Measurements from ENCODE around the gene DDX25. TPM values are rescaled to one million over a fixed set of nuclear protein-coding genes. Genes with fewer than 3 reads are reported as not detected.

Gene DDX25
- total RNA-seq, 1 donor from 2014 or later: 0.15 TPM

DNA sequence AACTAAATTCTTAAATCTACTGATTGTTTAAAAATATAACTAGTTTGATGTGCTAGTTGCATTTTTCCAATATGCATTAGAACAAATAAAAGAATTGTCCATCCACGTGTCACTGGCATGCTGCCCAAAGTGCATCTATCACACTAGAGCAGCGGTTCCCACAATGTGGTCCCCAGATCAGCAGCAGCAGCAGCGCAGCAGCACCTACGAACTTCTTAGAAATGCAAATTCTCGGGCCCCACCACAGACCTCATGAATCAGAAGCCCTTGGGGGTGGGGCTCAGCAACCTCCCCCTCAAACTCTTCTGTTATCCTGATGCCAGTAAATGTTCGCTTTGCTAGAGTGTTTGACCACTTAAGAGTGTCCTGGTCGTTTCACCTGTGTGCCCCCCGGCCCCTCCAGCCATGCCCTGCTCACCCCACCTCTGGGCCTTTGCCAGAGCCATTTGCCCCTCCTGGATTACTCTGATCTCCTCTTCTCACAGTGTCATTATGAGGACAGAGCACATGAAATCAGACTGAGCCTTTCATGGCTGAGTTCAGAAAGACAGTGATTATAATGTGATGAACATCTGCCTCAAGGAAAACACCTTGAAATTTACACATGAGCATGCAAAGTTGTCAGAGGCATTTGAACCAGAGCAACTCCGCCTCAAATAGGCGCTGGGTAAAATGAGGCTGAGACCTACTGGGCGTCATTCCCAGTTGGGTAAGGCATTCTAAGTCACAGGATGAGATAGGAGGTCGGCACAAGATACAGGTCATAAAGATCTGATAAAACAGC, 28.9 kb downstream of the DDX25 start:
- DNase-seq (ENCODE audit: low spot score): no peak
- no peak for ATAC-seq

DNA sequence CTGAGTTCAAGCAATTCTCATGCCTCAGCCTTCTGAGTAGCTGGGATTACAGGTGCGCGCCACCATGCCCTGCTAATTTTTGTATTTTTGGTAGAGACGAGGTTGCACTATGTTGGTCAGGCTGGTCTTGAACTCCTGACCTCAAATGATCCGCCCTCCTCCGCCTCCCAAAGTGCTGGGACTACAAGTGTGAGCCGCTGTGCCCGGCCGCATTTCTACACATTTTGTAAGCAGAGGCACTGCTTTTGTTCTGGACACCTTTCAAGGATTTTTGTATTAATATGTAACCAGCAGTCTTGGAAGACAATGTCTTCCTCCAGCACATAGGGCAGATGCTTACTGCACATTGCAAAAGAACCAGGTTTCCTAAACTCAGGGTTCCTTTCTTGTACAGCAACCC, 30.2 kb downstream of the DDX25 start:
- no peak for DNase-seq (ENCODE audit: low spot score)
- ATAC-seq: no peak

DNA sequence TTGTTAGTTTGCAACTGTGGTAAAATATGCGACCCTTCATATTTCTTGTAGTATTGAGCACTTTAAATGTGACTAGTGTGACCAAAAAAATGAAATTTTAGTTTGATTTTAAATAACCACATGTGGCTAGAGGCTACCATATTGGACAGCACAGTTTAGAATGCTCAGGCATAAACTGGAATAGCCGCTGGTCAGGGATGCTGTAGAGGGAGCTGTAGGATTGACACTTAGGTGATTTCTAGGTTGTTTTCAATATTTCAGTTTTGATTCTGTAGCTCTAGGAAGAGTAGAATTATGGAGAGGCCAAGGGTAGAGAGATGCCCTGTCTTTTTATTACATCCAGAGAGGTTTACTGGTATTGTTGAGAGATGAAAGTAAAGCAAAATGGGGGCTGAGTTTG, 30.7 kb downstream of the DDX25 start:
- no peak for ATAC-seq
- no peak for DNase-seq (ENCODE audit: low spot score)

DNA sequence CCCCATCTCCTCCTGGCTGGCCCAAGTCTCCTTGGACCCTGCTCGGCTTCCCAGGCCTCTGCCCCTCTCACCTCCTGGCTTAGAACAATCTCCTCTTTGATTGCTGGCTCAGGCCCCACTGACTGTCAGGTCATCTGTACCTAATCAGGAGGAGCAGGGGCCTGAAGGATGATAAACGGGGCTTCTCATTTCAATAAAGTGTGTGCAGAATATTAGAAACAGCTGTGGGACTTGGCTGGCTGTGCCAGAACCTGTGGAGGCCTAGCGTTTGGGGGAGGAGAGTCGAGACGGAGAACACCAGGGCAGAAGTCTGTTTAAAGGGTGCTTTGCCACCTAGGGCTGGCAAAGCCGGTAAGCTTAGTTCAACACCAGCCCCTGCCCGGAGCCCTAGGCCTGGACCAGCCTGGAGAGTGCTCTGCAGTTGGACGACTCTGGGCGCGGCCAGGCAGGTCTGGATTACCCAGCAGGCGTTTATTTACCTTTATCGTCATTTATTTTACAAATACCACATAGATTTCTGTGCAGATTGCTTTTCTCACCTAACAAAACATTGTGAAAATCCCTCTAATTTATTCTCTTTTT, 31.4 kb downstream of the DDX25 start:
- ATAC-seq (no peak), DNase-seq (ENCODE audit: low spot score) (no peak)

DNA sequence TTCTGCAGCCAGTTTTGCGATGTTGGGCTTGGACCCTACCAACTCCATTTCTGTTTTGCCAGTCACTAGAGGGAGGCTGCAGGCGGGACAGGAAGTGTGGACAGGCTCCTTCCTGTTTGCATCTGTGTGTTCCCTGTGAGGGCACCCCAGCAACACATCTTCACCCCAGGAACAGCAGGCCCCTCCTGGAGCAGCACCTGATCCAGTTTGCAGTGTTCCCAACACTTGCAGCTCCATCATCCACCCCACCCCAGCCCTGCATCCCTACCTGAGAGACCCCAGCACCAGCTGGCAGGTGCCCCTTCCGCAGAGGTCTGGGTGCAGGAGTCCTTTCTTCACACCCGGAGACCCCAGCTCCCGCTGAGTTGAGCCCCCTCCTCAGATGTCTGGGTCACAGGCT, 34.1 kb downstream of the DDX25 start:
- ATAC-seq: no peak
- DNase-seq (ENCODE audit: low spot score): peak; percentile 30

DNA sequence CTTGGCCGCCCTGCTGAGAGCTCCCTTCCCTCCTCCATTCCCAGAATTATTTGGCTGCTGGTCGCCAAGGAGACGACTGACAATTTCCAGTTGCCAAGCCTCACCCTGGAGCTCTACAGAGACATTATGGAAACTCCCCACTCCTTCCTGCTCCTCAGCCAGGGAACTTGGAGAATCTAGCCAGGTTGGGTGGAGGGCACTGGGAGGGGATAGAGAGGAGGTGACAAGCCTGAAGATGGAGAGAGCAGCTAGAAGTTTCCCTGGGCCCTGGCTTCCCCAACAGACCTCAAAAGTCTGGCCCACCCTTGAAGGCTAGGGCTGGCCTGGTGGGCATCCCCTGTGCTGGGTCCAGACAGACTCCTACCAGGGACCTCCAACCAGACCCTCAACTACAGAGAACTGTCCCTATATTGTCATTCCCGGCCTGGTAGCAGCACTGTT, 34.8 kb downstream of the DDX25 start:
- no peak for ATAC-seq

DNA sequence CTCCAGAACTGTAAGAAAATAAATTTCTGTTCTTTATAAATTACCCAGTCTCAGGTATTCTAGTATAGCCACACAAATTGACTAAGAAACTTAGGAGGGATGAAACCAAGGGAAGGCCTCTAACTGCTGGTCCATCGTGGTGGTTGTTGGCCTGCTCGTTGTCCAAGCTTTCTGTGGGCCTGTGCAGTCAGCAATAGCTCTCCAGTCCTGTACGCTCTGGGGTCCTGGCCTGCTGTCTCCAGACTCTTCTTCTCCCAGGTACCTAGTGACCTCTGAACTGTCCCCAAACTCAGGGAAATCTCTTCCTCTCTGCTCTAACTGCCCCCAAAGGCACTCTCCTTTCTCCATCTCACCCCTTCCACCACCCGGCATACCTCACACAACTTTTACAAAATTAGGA, 35.8 kb downstream of the DDX25 start:
- ATAC-seq (no peak), DNase-seq (ENCODE audit: low spot score) (no peak)

More for the DNA sequence above, 34.8 kb downstream of the DDX25 start:
- DNase-seq (ENCODE audit: low spot score): peak; percentile 31

DNA sequence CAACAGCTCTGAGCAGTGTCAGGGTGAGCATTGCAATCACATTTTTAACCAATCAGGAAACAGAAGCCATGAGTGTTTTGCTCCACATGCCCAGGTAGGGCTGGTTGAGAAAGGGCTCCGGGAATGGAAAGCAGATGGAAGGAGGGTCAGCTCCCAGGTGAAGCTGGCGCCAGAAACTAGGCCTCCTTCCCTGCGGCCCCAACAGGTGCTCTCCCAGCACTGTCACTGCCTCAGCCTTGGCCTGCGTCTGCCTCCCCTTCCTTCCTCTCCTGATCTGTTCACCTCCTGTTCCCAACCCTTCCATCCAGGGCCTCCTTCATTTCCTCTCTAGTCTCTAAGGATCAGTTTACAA, 36.9 kb downstream of the DDX25 start:
- ATAC-seq: no peak
- no peak for DNase-seq (ENCODE audit: low spot score)

DNA sequence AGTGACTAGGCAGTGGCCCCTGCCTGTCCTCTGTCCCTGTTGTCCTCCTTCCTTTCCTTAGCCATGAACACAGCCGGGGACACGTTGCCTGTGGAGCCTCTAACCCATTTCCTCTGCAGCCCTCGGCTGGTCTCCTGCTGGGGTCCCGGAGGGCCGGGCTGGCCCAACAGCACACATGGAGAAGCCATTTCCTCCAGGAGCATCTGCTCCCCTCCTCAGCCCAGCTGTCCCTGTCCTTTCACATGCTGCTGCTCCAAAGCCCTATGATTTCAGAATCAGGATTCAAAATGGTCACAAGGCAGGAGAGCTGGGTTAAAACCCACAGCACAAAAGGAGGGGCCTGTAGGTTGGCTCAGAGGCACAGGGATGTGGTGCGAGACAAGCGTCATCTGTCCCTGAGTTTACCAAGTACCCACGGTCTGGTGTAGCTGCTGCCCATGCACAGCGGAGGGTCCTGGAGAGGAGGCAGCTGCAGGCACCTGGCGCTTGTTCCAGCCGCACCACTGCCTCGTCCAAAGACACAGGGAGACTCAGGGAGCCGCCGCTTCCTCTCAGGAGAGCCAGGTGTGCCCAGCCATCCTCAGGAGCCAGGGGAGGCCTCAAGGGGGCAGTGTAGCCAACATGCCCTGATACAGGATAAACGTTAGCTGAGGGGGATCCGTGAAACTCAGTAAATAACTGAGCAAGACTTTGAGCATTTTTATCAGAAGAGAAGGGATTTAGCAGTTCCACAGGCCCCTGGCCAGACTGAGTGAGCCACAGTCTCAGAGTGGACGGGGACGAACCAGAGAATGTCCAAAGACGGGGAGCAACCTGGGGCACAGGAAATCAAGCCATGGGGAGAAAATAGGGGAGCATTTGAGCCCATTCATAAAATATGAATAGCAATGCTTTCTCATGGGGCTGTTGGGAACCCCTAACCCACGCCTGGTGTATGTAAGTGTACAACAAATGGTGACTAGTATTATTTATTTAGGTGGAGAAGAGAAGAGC, 37.6 kb downstream of the DDX25 start:
- DNase-seq (ENCODE audit: low spot score) (peak; percentile 68), ATAC-seq (peak; percentile 98)

DNA sequence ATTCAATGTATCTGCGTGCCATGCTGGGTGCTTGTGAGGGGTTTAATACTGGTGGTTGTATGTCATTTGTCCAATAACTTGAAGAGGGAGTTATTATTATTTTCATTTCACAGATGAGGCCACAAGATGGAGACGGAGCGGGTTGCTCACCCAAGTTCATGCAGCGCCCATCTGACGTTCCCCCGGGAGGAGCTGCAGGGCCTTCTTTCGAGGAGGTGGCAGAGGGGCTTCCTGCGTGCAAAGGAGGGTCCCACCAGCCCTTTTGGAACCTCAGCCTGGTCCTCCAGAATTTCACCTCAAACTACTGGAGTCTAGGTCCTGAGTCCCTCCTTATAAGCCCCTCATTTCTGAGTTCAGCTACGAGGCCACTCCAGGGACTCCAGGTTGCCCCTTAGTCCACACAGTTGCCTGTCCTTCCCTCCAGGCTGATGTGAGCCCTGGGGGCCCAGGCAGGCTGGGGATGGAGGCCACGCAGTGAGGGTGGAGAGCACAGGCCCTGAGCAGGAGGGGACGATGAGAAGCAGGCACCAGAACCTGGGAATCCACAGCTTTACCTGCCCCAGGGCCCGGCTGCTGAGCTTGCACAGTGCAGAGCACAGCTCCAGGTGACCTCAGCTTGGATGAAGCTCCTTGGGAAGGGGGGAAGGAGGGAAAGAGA, 38.6 kb downstream of the DDX25 start:
- ATAC-seq: no peak
- DNase-seq (ENCODE audit: low spot score): peak; percentile 22

DNA sequence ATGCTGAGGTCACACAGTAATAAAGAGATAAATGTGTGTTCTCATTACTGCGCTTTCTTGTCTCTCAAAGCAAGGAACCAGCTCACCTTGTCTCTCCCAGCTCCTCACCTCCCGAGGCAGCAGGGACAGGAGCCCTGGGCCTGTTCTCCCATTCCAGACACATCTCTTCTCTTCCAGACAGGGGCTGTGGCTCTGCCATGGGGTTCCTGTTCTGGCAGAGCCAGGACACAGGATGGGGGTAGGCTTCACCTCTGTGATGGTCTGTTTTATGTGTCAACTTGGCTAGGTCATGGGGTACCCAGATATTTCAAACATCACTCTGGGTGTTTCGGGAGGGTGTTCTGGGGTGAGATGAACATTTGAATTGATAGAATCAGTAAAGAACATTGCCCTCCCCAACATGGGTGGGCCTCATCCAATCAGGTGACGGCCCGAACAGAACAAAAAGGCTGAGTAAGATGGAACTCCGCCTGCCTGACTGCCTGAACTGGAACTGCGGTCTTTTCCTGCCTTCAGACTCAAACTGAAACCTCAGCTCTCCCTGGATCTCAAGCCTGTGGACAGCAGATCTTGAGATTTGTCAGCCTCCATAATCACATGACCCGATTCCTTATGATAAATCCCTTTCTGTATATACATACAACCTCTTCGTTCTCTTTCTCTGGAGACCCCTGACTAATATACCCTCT, 39.5 kb downstream of the DDX25 start:
- ATAC-seq (no peak), DNase-seq (ENCODE audit: low spot score) (no peak)

DNA sequence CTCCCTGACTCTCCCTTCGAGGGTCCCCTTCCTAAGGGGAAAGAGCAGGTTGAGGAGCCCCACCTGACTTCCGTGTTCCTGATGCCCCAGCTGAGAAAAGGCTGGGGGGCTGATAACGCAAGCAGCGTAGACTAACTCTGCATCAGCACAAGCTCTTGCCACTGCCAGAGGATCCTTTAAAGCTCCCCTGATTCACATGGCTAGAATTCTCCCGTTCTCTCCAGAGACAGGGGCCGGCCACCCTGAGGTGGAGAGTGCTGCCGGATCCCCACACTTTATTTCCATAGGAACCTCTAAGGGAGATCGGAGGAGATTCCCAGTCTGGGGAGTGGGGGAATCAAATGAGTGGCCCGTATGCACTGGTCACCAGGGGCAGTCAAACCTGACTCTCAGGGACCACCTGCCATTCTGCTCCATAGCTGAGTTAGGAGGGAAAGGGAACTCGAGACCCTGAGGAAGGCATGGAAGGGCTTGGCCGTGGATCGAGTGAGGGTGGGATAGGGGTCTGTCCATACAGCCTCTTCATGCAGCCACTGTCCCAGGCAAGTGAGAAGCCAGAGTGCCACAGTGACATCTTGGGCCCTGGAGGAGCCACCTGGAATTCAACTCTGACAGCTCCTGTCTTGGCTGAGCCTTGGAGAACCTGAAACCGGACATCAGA, 40.2 kb downstream of the DDX25 start:
- ATAC-seq (no peak), DNase-seq (ENCODE audit: low spot score) (peak; percentile 32)

DNA sequence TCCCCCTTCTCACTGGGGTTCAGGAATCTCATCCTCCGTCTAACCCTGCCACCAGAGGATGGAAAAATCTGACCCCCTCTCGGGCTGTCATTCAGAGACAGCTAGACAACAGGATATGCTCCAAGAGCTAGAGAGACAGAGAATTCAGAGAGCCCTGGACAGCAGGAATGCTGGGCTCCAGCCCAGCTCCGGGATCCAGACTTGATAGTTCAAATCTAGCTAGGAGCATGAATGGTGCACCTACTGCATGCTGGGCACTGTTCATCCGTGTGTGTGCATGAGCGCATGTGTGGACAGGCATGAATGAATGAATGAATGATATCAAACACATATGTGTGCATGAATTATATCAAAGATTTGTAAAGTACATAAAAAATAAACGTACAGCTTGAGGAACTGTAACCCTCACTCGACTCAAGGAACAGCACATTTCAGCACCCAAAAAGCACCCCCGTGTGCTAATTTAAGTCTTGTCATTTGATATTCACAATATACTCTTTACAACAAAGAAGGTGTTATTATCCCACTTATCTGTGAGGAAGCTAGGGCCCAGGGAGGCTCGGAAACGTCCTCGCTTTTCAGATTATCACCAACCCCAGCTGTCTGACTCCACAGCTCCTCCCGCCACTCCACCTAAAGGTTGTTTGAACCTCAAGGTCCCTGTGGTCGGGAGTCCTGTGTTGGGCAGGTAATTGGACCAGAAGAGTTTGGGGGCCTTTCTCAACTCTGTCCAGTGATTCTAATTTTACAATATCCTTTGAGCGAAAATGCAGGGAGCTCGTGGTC, 40.9 kb downstream of the DDX25 start:
- ATAC-seq: no peak
- DNase-seq (ENCODE audit: low spot score): peak; percentile 23

DNA sequence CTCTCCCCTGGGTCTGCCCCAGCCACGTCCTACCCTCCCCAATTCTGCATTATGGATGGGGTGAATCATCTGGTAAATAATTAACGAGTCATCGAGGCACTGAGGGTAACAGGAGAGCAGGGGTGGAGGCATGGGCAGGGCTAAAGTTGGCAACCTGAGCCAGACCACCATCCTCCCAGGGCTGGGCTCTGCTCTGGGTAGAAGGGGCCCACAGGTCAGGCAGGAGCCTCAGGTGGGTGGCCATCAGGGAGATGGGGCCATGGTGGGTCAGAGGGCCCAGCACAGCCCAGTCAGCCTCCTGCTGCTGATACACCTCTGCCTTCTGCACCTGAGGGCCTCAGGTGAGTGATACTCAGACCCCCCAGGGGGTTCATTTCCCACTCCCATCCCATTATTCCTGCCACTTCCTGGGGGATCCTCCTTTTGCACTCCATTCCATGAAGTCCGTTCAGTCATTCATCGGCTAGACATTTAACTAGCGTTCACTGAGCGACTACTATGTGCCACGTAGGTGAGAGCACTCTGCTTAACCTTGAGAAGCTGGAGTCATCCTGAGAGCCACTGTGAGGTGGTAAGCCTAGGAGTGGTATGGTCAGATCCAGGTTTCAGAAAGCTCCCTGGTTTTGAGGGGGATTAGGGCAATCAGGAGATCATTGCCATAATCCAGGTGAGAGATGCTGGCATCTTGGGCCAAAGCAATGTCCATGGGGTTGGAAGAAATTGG, 41.7 kb downstream of the DDX25 start, which contains the start of gene VSIG10L2:
Gene VSIG10L2 (plus strand): TSS at position 248 of the 724 bp plus-strand sequence. CDS start 12 bp downstream, at position 260.
- ATAC-seq (no peak), DNase-seq (ENCODE audit: low spot score) (no peak)

DNA sequence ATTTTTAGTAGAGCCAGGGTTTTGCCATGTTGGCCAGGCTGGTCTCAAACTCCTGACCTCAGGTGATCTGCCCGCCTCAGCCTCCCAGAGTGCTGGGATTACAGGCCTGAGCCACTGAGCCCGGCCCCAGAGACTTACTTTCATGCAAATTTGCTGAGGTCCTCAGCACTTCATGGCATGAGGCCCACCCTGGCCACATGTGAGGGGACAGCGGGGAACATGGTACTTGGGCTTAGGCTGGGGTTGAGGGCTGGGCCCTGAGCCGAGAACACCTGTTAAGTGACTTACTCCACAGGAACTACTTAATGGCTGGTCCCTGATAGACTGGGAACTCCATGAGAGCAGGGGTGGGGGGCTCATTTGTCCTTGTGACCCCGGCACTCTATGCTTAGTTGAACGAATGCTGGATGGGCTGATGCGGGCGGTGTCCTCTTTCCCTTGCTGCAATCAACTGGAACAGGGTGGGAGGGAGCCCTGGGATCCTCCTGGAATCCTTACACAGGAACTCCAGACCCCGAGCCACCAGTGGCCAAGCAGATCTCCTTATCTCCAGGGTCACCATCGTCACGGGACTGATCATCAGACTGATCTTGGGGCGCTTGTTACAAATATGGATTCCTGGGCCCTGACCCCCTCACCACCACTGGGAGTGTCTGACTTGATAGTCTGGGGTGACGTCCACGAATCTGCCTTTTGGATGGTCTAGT, 42.6 kb downstream of the DDX25 start:
- no peak for ATAC-seq
- DNase-seq (ENCODE audit: low spot score): peak; percentile 29

DNA sequence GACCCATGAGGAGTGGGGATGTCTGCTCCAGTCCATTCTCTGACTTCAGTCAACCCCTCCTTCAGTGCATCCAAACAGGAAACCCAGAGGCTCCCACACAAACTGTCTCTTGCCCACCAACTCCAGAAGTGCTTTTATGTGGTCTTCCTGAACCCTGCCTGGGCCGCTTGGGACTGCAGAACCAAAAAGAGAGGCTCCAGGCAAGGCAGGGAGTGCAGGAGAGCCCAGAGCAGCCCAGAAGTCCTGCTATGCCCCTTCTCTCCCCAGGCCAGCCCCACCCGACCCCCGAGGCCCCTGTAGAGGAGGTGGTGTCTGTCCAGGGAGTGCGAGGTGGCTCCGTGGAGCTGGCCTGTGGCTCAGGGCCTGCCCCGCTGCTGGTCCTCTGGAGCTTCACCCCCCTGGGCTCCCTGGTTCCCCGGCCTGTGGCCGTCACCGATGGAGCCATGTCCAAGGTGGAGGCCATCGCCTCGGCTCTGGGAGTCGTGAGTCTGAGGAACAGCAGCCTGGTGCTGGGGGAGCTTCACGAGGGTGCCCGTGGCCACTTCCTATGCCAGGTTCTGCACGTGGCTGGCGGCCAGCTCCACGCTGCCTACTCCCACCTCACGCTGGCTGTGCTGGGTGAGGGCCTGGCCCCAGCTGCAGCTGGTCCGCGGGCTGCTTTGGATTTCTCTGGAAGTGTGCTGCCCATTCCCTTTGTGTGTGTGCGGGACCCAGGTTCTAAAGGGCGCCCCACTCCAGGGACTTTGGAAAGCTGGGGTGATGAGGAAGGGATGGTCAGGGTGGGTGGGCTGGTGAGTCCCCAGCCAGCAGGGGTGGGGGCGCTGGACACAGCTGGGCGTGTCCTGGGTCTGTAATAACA, 43.3 kb downstream of the DDX25 start:
- ATAC-seq: no peak
- DNase-seq (ENCODE audit: low spot score): peak; percentile 42
